Pancreas (tissue), 10 donors: ENCODE data around the gene RBM18. TPM values are rescaled to one million over a fixed set of nuclear protein-coding genes. Genes with fewer than 3 reads are reported as not detected.

Experiments used
- ATAC-seq, 4 donors: fragments of 200-7000 bp; cut with Tn5 transposase; one replicate each; pipeline versions ENCODE4 v1.8.0 to v1.9.1; 2020; ENCODE audit warnings: mild to moderate bottlenecking in 4 of 4, moderate library complexity in 4 of 4
- DNase-seq, 6 donors: peaks; one replicate each; pipeline ENCODE4 v3.0.0-alpha.2; 2020
- FAIRE-seq: peaks from 2 replicates; lab custom pipeline; 2012; peaks lifted over from hg19 to GRCh38; lab: Jason Lieb, UNC
- H3K27ac ChIP-seq, 4 donors: fragments of 200-600 bp; sonication (generic); 1 replicate in 3 of 4; 2 replicates in 1 of 4; pipeline versions ENCODE4 v1.5.0 to v1.8.0; 2020
- H3K27me3 ChIP-seq, 4 donors: fragments of 200-600 bp; one replicate each; pipeline ENCODE4 v1.8.0; 2021
- H3K36me3 ChIP-seq, 3 donors: fragments of 200-600 bp; sonication (generic) in 1 of 3; one replicate each; pipeline versions ENCODE4 v1.5.0 to v1.8.0; 2020 to 2021
- H3K4me1 ChIP-seq, 3 donors: fragments of 200-600 bp; one replicate each; pipeline ENCODE4 v1.8.0; 2021
- H3K4me3 ChIP-seq, 4 donors: fragments of 200-600 bp; sonication (generic) in 2 of 4; one replicate each; pipeline versions ENCODE4 v1.5.0 to v1.8.0; 2020 to 2021
- H3K9me3 ChIP-seq, 4 donors: fragments of 200-600 bp; one replicate each; pipeline ENCODE4 v1.8.0; 2021
- WGBS, 2 donors: extraction: QIAGEN DNeasy Blood & Tissue Kit; methylation state at CpG; one replicate each; pipeline ENCODE4 v1.1.7; 2013; 5-methylcytosine and 5-hydroxymethylcytosine counted together
- intact Hi-C, 3 donors: fragments of 100-400 bp; cut with DNase I; formaldehyde crosslinking; loops; one replicate each; pipeline versions ENCODE4 v1.11.1 to v1.14.2; 2022
- polyA plus RNA-seq, 2 donors: library from polyadenylated mRNA; stranded (reverse); fragments of 200-250 nt; gene quantifications; one replicate each; pipeline ENCODE4 v1.2.3, GENCODE V29; 2013
- total RNA-seq, 6 donors: library from RNA; stranded (reverse); fragmentation: NEBNext Ultra II Directional in 4 of 6; extraction: Animal tissue kit (Norgen Biotek cat#: 25700) in 4 of 6; gene quantifications; one replicate each; pipeline versions ENCODE4 v1.2.1 to v1.2.4, GENCODE V29; 2021 to 2023
- TF ChIP-seq, protein P1 (sequence below), 4 donors: fragments of 200-600 bp; sonication (generic) in 3 of 4; IDR thresholded peaks; one replicate each; pipeline versions ENCODE4 v1.5.0 to v1.8.0; 2021; ENCODE audit warnings: antibody characterized with exemption in 4 of 4
- donor health status: healthy with polysubstance abuse.
- donor health status: DM: no; HTN: no; CAD: no; lungs with moderate emphysema.
- donor health status: DM: no; HTN: no; CAD: no.
- donor health status: control.
- donor health status: control.
- donor health status: Bipolar disorder and iron deficiency.
- donor health status: DM: yes; HTN: yes; CAD: no.
- donor health status: DM: no; HTN: no; CAD: no.
- donor health status: DM: no; HTN: no; CAD: no.
- donor health status: DM: yes; HTN: yes; CAD: no.

RBM18 gene
- total and polyA plus RNA-seq, 8 donors: 1.7 to 10.5 (median 6.0) TPM

GRCh38 chr9:122201641-122202040, 63.0 kb downstream of the RBM18 start:
- ATAC-seq (no peak), DNase-seq (peak in 1 of 6 donors; percentile 17), FAIRE-seq (no peak)
- 93 to 100% methylated on average over 1 of the region's 1 CpG for WGBS, 2 donors
- H3K36me3 ChIP-seq: no peaks in the 10 kb centered on the region
- H3K9me3 ChIP-seq: no peaks in the 10 kb centered on the region
- no peak overlapping the region for H3K27ac ChIP-seq
- TF ChIP-seq, protein P1, sequence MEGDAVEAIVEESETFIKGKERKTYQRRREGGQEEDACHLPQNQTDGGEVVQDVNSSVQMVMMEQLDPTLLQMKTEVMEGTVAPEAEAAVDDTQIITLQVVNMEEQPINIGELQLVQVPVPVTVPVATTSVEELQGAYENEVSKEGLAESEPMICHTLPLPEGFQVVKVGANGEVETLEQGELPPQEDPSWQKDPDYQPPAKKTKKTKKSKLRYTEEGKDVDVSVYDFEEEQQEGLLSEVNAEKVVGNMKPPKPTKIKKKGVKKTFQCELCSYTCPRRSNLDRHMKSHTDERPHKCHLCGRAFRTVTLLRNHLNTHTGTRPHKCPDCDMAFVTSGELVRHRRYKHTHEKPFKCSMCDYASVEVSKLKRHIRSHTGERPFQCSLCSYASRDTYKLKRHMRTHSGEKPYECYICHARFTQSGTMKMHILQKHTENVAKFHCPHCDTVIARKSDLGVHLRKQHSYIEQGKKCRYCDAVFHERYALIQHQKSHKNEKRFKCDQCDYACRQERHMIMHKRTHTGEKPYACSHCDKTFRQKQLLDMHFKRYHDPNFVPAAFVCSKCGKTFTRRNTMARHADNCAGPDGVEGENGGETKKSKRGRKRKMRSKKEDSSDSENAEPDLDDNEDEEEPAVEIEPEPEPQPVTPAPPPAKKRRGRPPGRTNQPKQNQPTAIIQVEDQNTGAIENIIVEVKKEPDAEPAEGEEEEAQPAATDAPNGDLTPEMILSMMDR (IDR thresholded peaks at IDR 0.05): no peak
- no peak overlapping the region for H3K4me3 ChIP-seq
- intact Hi-C loops: no loop called here
- H3K27me3 ChIP-seq: no peaks in the 10 kb centered on the region
- H3K4me1 ChIP-seq: no peaks in the 10 kb centered on the region

- no peaks in the 10 kb centered on the region for H3K27me3 ChIP-seq
- no peaks in the 10 kb centered on the region for H3K4me1 ChIP-seq
- no peak overlapping the region for H3K27ac ChIP-seq
- H3K9me3 ChIP-seq: no peaks in the 10 kb centered on the region
- ATAC-seq (no peak), DNase-seq (peak in 1 of 6 donors; percentile 30), FAIRE-seq (no peak)
- 82 to 90% methylated on average over 7 of the region's 7 CpGs for WGBS, 2 donors
- TF ChIP-seq, protein P1 (IDR thresholded peaks at IDR 0.05): no peak
- no peaks in the 10 kb centered on the region for H3K36me3 ChIP-seq
- intact Hi-C loops: no loop called here
- no peak overlapping the region for H3K4me3 ChIP-seq
Observed at GRCh38 chr9:122200960-122201595, 63.6 kb downstream of the RBM18 start.

DNA sequence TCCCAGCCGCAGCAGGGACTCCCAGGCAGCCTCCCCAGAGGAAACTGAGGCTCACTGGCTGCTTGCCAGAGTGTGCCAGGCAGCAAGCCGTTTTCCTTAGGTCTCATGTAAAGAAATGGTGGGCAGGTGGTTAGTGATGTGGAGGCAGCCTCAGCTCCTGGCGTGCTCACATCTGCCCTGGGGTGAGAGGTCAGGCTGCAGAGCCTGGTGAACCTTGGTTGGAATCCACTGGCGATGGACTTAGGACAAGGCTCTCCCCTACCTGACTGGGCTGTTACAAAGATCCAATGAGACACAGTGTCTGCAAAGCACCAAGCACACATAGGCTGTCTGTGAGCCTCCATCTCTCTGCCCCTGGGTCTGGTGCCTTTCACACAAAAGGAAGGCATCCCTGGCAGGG, 66.8 kb downstream of the RBM18 start:
- TF ChIP-seq, protein P1 (IDR thresholded peaks at IDR 0.05): no peak
- H3K36me3 ChIP-seq: no peaks in the 10 kb centered on the region
- no peak for DNase-seq
- intact Hi-C loops: no loop called here
- no peaks in the 10 kb centered on the region for H3K4me1 ChIP-seq
- no peaks in the 10 kb centered on the region for H3K9me3 ChIP-seq
- no peak overlapping the region for H3K4me3 ChIP-seq
- no peak overlapping the region for H3K27ac ChIP-seq
- H3K27me3 ChIP-seq: no peaks in the 10 kb centered on the region
- ATAC-seq: no peak
- WGBS, 2 donors: 46 to 49% methylated on average over 4 of the region's 4 CpGs
- FAIRE-seq: no peak

GRCh38 chr9:122197426-122197825, 67.2 kb downstream of the RBM18 start:
- no peak for ATAC-seq
- 27 to 33% methylated on average over 7 of the region's 7 CpGs for WGBS, 2 donors
- FAIRE-seq: no peak
- Histone ChIP-seq H3K36me3 (no peaks in the 10 kb centered on the region), H3K27me3 (no peaks in the 10 kb centered on the region), H3K27ac (no peak overlapping the region), H3K4me1 (no peaks in the 10 kb centered on the region), H3K9me3 (no peaks in the 10 kb centered on the region), H3K4me3 (no peak overlapping the region)
- TF ChIP-seq, protein P1 (IDR thresholded peaks at IDR 0.05): no peak
- intact Hi-C loops: no loop called here
- no peak for DNase-seq

GRCh38 chr9:122195875-122196274, 68.8 kb downstream of the RBM18 start:
- Histone ChIP-seq H3K36me3 (no peaks in the 10 kb centered on the region), H3K27ac (no peak overlapping the region), H3K9me3 (no peaks in the 10 kb centered on the region), H3K4me1 (no peaks in the 10 kb centered on the region), H3K4me3 (no peak overlapping the region), H3K27me3 (no peaks in the 10 kb centered on the region)
- intact Hi-C loops: no loop called here
- TF ChIP-seq, protein P1 (IDR thresholded peaks at IDR 0.05): no peak
- FAIRE-seq (no peak), ATAC-seq (no peak), DNase-seq (no peak)
- WGBS, 2 donors: 82 to 94% methylated on average over 4 of the region's 4 CpGs
